Ramos (cell line): ENCODE data around the gene KLHDC8A.
"Not testable (repeated sequence)": the region's sequence is repeated elsewhere in the genome, so short reads cannot be mapped to it uniquely, and the experiment has no call there.

Experiments
- in situ Hi-C: fragments of 300-500 bp; cut with MboI; formaldehyde crosslinking; loops from one replicate; pipeline ENCODE4 v1.14.3; 2022; ENCODE audit warnings: low sequenced_read_pairs; ENCODE audit not compliant: unreplicated experiment

KLHDC8A gene

GRCh38 chr1:205356440-205357139, at the start of gene KLHDC8A:
KLHDC8A (minus strand) TSS chr1:205356922; CDS start chr1:205343604, 13,318 bp downstream.
- in situ Hi-C loops, result no loop called here

- in situ Hi-C loops, result not testable (repeated sequence)
Measured at GRCh38 chr1:205406252-205406651, 49.5 kb upstream of the KLHDC8A start.

- in situ Hi-C loops, result not testable (repeated sequence)
Measured at GRCh38 chr1:205404484-205404883, 47.8 kb upstream of the KLHDC8A start.

- in situ Hi-C loops, result loop anchor here (5.0 kb wide), 2 partner anchors 89 to 124 kb away; no protein-coding TSS in a partner anchor
Measured at GRCh38 chr1:205398586-205398985, 41.9 kb upstream of the KLHDC8A start.

GRCh38 chr1:205396967-205397616, 40.4 kb upstream of the KLHDC8A start:
- in situ Hi-C loops, result loop anchor here (5.0 kb wide), 2 partner anchors 90 to 125 kb away; no protein-coding TSS in a partner anchor

- in situ Hi-C loops, result loop anchor here (5.0 kb wide), 2 partner anchors 92 to 127 kb away; no protein-coding TSS in a partner anchor
Measured at GRCh38 chr1:205395616-205396015, 38.9 kb upstream of the KLHDC8A start.

- in situ Hi-C loops, result no loop called here
Measured at GRCh38 chr1:205392650-205393049, 35.9 kb upstream of the KLHDC8A start.

- in situ Hi-C loops, result no loop called here
Measured at GRCh38 chr1:205391386-205391785, 34.7 kb upstream of the KLHDC8A start.

GRCh38 chr1:205387845-205388244, 31.1 kb upstream of the KLHDC8A start:
- in situ Hi-C loops, result no loop called here

GRCh38 chr1:205382990-205383389, 26.3 kb upstream of the KLHDC8A start:
- in situ Hi-C loops, result not testable (repeated sequence)

- in situ Hi-C loops, result no loop called here
Measured at GRCh38 chr1:205382561-205382960, 25.8 kb upstream of the KLHDC8A start.

- in situ Hi-C loops, result no loop called here
Measured at GRCh38 chr1:205381305-205381704, 24.6 kb upstream of the KLHDC8A start.

GRCh38 chr1:205380882-205381281, 24.2 kb upstream of the KLHDC8A start:
- in situ Hi-C loops, result no loop called here

- in situ Hi-C loops, result no loop called here
Measured at GRCh38 chr1:205379056-205379455, 22.3 kb upstream of the KLHDC8A start.

- in situ Hi-C loops, result no loop called here
Measured at GRCh38 chr1:205377355-205377754, 20.6 kb upstream of the KLHDC8A start.

GRCh38 chr1:205376739-205377138, 20.0 kb upstream of the KLHDC8A start:
- in situ Hi-C loops, result no loop called here

GRCh38 chr1:205375835-205376545, 19.3 kb upstream of the KLHDC8A start:
- in situ Hi-C loops, result no loop called here

GRCh38 chr1:205374210-205375078, 17.7 kb upstream of the KLHDC8A start:
- in situ Hi-C loops, result no loop called here

GRCh38 chr1:205373798-205374175, 17.1 kb upstream of the KLHDC8A start:
- in situ Hi-C loops, result no loop called here
